Peyer's patch (tissue), 4 donors: ENCODE measurements around the gene ZNF394. TPM values are rescaled to one million over a fixed set of nuclear protein-coding genes. Genes with fewer than 3 reads are reported as not detected.

Experiments
- DNase-seq, 3 donors: peaks; one replicate each; pipeline ENCODE4 v3.0.0-alpha.2; 2017 to 2019
- H3K27ac ChIP-seq, 4 donors: fragments of 200-600 bp; sonication (generic); one replicate each; pipeline ENCODE4 v1.5.1; 2016 to 2019
- H3K27me3 ChIP-seq, 2 donors: fragments of 200-600 bp; sonication (generic); one replicate each; pipeline ENCODE4 v1.5.1; 2019
- H3K36me3 ChIP-seq, 3 donors: fragments of 200-600 bp; sonication (generic); one replicate each; pipeline ENCODE4 v1.5.1; 2016 to 2019
- H3K4me1 ChIP-seq, 4 donors: fragments of 200-600 bp; sonication (generic); one replicate each; pipeline ENCODE4 v1.5.1; 2016 to 2019
- H3K4me3 ChIP-seq, 4 donors: fragments of 200-600 bp; sonication (generic); 1 replicate in 3 of 4; 2 replicates in 1 of 4; pipeline ENCODE4 v1.5.1; 2016 to 2019; ENCODE audit warnings: mild to moderate bottlenecking in 1 of 4
- H3K9me3 ChIP-seq, 4 donors: fragments of 200-600 bp; sonication (generic); one replicate each; pipeline ENCODE4 v1.5.1; 2016 to 2019; ENCODE audit warnings: mild to moderate bottlenecking in 1 of 4
- CTCF ChIP-seq, 6 experiments: fragments of 450-650 bp in 4 of 6; fragments of 200-600 bp in 2 of 6; sonication (generic) in 1 of 6; IDR thresholded peaks; one replicate each; pipeline ENCODE4 v1.5.1; 2017 to 2019; ENCODE audit warnings: antibody characterized with exemption in 6 of 6, mild to moderate bottlenecking in 3 of 6, moderate library complexity in 1 of 6
- POLR2A ChIP-seq, 2 donors: fragments of 450-650 bp; IDR thresholded peaks; one replicate each; pipeline ENCODE4 v1.5.1; 2017; ENCODE audit warnings: antibody characterized with exemption in 2 of 2, mild to moderate bottlenecking in 2 of 2, moderate library complexity in 2 of 2
- total RNA-seq, 4 donors: library from RNA; depleted of rRNA; stranded (reverse); fragments of >200 nt; gene quantifications; one replicate each; pipeline ENCODE4 v1.1.0, GENCODE V29; 2016

Gene ZNF394
- total RNA-seq, 4 donors from 2014 or later = 37.3 to 71.8 (median 58.0) TPM

- Histone ChIP-seq H3K27ac (no peak overlapping the region), H3K36me3 (peaks cover 0 to 79% (median 0%) of the 10 kb centered on the region in 3 donors), H3K4me1 (no peaks in the 10 kb centered on the region), H3K27me3 (no peaks in the 10 kb centered on the region), H3K9me3 (no peaks in the 10 kb centered on the region), H3K4me3 (no peak overlapping the region)
- TF ChIP-seq CTCF (IDR thresholded peaks at IDR 0.05) (no peak), POLR2A (IDR thresholded peaks at IDR 0.05) (no peak)
- no peak for DNase-seq
Observed at GRCh38 chr7:99456288-99456687, 43.8 kb downstream of the ZNF394 start.

- no peaks in the 10 kb centered on the region for H3K9me3 ChIP-seq
- no peak for DNase-seq
- no peak for TF ChIP-seq CTCF (IDR thresholded peaks at IDR 0.05)
- TF ChIP-seq POLR2A (IDR thresholded peaks at IDR 0.05) = no peak
Observed at GRCh38 chr7:99455874-99456273, 44.2 kb downstream of the ZNF394 start.

GRCh38 chr7:99453105-99453504 is 47.0 kb downstream of the ZNF394 start:
- H3K36me3 ChIP-seq = peaks cover 0 to 91% (median 0%) of the 10 kb centered on the region in 3 donors
- no peaks in the 10 kb centered on the region for H3K27me3 ChIP-seq
- H3K9me3 ChIP-seq = no peaks in the 10 kb centered on the region
- H3K4me1 ChIP-seq = no peaks in the 10 kb centered on the region
- H3K4me3 ChIP-seq = no peak overlapping the region
- no peak overlapping the region for H3K27ac ChIP-seq
- TF ChIP-seq CTCF (IDR thresholded peaks at IDR 0.05) = no peak
- TF ChIP-seq POLR2A (IDR thresholded peaks at IDR 0.05) = no peak
- no peak for DNase-seq

More at GRCh38 chr7:99455874-99456273, 44.2 kb downstream of the ZNF394 start:
- H3K27ac ChIP-seq = no peak overlapping the region
- peaks cover 0 to 83% (median 0%) of the 10 kb centered on the region in 3 donors for H3K36me3 ChIP-seq
- H3K4me3 ChIP-seq = no peak overlapping the region
- H3K27me3 ChIP-seq = no peaks in the 10 kb centered on the region
- H3K4me1 ChIP-seq = no peaks in the 10 kb centered on the region

GRCh38 chr7:99452541-99452940 is 47.5 kb downstream of the ZNF394 start:
- H3K27ac ChIP-seq = no peak overlapping the region
- no peak for DNase-seq
- H3K27me3 ChIP-seq = no peaks in the 10 kb centered on the region
- peaks cover 0 to 91% (median 0%) of the 10 kb centered on the region in 3 donors for H3K36me3 ChIP-seq
- no peaks in the 10 kb centered on the region for H3K9me3 ChIP-seq
- H3K4me3 ChIP-seq = no peak overlapping the region
- H3K4me1 ChIP-seq = no peaks in the 10 kb centered on the region
- TF ChIP-seq CTCF (IDR thresholded peaks at IDR 0.05) = no peak
- TF ChIP-seq POLR2A (IDR thresholded peaks at IDR 0.05) = no peak

- no peaks in the 10 kb centered on the region for H3K4me1 ChIP-seq
- H3K9me3 ChIP-seq = no peaks in the 10 kb centered on the region
- H3K27me3 ChIP-seq = no peaks in the 10 kb centered on the region
- DNase-seq = no peak
- TF ChIP-seq POLR2A (IDR thresholded peaks at IDR 0.05) (no peak), CTCF (IDR thresholded peaks at IDR 0.05) (no peak)
- H3K4me3 ChIP-seq = no peak overlapping the region
- H3K27ac ChIP-seq = no peak overlapping the region
- H3K36me3 ChIP-seq = peaks cover 0 to 90% (median 0%) of the 10 kb centered on the region in 3 donors
Observed at GRCh38 chr7:99451936-99452335, 48.1 kb downstream of the ZNF394 start.

- Histone ChIP-seq H3K4me3 (no peak overlapping the region), H3K27me3 (no peaks in the 10 kb centered on the region), H3K36me3 (peaks cover 0 to 92% (median 0%) of the 10 kb centered on the region in 3 donors), H3K4me1 (no peaks in the 10 kb centered on the region), H3K27ac (no peak overlapping the region), H3K9me3 (no peaks in the 10 kb centered on the region)
- TF ChIP-seq POLR2A (IDR thresholded peaks at IDR 0.05) (no peak), CTCF (IDR thresholded peaks at IDR 0.05) (no peak)
- no peak for DNase-seq
Observed at GRCh38 chr7:99449326-99449725, 50.8 kb downstream of the ZNF394 start.
